AML-193 (cell line): ENCODE measurements around the gene SAMD4A.
"Not testable (repeated sequence)": the region's sequence is repeated elsewhere in the genome, so short reads cannot be mapped to it uniquely, and the experiment has no call there.

Experiments
- DNase-seq, 2 experiments: peaks; one replicate each; lab custom pipeline; 2025; lab: John Stamatoyannopoulos, UW

The SAMD4A gene

DNA sequence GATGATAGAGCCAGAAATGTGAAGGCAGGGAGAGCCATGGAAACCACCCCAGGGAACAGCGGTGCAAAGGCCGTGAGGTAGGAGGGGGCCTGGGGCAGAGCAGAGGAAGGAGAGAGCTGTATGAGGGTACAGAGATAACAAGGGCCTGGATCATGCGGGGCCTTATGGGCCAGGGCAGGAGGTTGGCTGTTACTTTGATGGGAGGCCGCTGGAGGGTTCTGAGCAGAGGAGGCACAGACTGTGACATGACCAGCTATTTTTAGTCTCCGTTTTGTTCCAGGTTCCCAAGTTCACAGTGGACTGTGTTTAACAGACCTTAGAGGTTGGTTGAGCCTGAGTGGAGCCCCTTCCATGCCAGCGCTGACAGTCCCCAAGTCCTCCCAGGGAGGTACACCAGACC lies 217.1 kb downstream of the SAMD4A start:
- DNase-seq, result no peak

DNA sequence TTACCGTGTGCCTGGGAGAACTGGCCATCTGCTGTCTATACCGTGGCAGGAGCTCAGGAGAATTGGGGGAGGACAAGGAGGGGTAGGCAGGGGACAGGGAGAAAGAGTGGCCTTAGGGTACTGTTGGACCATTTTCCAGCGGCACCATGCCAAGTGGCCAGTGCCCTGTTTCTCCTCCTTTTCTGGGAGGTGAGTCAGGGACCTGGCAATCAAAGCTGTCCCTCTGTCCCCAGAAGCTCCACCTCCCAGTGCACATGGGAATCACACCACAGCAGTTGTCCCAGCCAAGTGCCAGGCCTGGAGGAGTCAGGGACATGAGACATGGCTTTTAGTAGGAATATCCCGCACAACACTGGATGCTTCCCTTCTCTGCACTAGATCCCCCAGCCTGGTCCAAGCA lies 217.7 kb downstream of the SAMD4A start:
- no peak for DNase-seq

DNA sequence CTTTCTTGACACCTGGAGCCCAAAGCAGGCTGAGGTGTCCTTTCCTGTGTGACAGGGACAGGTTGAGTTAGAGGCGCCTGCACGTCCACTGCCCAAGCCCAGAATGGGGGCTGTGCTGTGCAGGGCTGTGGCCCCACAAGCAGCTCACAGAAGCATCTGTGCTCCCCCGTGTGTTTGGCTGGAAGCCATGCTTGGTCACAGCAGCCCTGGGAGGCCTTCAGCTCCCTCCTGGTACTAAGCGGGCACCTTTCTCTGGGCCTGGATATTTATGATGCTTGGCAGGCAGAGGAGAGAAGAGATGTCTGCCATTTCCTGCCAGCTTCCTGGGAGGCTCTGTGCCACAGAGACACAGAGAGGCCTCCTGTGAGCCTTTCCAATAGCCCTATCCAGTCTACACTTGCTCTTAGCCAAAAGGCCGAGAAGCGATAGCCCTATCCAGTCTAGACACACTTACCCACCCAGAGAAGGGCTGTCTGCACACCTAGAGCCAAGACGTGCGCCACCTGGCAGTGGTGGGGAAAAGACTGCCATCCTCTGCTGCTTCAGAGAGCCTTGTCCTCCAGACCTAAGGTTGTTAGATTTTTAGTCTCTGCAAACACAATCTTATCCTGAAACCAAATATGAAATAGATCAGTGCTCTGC lies 218.3 kb downstream of the SAMD4A start:
- DNase-seq, result no peak

DNA sequence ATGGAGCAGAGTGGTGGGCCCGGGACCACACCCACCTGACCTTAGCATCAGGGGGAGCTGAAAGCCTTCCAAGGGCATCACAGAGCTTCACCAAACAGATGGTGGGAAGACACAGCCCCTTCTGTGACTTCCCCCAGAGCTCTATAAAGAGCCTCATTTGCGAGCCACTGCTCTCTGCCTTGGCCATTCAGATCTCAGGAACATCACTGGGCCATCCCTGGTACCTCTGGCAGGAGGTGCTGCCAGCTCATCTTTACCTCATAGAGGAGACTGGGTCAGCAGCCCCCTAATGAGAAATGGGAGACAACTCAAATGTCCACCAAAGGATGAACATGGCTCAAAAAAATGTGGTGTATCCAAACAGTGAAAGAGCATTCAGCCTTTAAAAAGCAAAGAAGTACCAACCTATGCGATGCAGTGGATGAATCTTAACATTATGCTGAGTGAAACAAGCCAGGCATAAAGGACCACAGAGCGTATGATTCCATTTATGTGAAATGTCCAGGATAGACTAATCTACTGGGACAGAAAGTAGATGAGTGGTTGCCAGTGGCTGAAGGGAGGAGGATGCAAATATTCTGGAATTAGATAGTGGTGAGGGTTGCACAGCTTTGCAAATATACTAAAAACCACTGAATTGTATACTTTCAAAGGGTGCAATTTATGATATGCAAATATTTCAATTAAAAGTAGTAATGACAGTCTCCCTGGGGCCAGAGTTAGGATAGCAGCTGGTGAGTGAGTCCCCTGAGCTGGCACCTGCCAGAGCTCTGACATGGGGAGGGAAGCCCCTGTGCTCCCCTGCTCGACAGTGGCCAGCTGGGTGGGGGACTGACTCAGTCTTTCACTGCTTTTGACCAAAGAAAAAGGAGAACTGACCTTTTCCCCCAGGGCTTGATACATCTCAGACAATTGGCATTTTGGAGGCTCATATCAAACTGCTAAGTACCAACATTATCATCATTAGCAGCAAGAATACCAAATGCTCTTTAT lies 219.1 kb downstream of the SAMD4A start:
- no peak for DNase-seq

DNA sequence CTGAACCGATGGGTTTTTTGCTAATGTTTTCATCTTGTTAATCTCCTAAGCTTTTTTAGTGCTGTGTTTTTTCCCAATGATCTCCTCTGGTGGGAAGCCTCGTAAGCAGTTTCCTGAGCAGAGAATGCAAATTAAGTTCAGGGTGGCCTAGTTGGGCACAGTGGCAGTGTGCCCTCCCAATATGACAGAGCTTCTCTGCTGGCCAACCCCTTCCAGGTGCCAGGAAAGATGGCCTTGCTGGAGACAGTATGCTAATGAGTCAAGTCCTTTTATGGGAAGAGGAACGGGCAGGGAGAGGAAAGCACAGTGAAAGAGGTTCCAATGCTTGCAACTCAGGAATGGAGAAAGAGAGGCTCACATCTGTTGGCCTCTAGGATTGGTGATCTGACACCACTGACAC lies 219.9 kb downstream of the SAMD4A start:
- DNase-seq, result no peak

DNA sequence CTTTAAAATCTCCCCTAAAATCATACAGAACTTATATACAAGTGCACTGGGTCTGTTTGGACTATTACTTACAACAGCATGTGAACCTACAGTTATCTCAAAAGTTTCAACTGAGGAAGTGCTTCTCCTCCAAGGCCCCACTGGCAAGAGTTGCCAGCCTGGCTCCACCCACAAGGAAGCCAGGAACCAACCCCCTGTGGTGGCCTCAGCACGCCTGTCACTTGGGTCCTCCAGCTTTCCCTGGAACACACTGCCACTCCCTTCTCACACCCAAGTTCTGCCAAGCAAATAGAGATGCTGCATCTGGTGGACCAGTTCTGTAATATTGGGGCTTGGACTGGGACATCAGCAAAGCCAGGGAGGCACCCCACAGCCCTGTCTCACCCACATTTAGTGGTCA lies 220.3 kb downstream of the SAMD4A start:
- DNase-seq, result no peak

DNA sequence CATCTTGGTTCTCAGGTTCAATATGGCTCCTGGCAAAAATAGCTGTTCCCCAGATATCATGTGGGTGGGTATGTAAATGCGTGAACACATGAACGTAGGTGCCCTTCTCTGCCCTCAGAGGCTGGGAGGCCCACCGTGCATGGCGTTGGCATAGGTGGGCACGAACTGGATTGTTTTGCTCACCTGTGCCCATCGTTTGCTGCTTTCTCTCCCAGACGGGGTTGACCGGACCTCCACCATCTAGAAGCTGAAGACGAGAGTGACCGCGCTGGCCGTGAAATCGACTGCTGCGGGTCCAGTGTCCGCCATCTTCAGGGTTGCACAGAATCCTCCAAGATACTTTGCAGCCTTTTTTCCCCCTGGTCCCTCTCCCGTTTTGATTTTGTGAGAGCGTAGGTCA lies 221.8 kb downstream of the SAMD4A start:
- no peak for DNase-seq

DNA sequence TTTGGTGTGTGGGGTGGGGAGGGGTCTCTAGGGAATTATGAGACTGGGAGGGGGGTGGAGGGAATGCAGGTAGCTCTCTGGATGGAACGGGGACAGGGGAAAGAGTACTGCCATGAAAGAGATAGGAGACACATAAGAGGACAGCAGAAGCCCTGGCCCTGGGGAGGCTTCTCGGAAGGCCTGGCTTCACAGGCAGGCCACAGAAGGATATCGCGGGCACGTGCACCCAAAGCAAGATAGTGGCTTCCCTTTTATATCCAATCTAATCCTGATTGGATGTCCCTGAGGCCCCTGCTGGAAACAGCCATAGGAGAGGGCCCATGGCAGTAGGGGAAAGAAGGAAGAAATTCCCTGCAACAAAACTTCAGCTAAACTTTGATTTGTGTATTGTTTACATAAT lies 222.2 kb downstream of the SAMD4A start:
- DNase-seq, result no peak

DNA sequence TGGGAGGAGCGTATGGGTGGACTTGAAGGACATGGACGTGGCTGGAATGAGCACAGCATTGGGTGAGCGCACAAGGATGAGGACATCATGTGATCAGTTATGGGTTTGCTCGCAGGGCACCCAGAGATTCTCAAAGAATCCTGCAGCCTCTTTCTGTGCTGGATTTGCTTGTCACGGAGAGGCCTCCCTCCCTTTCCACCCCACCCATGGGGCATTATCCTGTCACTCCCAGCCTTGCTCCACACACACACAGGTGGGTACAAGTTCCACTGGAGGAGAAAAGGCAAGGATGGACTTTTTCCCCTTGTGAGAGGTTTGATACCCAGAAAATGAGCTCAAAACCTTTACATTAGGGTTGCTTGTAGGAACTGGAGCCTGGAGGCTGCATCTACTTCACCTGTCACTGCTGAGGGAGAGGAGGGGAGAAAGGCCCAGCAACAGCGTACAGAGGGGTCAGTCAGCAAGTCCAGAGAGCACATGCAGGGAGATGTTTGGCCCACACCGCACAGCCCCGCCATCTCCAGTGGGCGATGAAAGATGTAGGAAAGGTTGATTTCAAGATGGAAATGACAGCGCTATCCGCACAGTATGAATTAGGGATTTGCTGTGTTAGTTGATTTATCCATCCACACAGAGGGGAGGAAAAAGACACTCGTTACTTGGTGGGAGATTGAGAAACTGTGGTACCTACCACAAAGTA lies 223.0 kb downstream of the SAMD4A start:
- DNase-seq, result no peak

DNA sequence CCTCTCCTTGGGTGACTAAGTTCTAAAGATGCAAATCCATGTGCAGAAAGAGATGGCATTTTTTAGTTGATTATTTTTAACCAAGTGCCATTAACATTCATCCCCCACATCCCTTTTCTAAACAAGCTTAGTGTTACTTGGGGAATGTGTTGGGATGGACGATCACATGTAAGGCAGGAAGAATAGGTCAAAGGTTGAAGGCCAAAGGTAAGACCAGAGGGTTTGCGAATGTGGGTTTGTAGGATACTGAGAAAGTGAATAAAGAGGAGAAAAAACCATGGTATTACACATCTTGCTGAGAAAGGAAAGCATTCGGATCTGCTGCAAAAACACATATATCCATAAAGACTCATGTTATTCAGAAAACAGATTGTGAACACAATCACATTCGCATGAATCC lies 224.1 kb downstream of the SAMD4A start:
- DNase-seq, result no peak

DNA sequence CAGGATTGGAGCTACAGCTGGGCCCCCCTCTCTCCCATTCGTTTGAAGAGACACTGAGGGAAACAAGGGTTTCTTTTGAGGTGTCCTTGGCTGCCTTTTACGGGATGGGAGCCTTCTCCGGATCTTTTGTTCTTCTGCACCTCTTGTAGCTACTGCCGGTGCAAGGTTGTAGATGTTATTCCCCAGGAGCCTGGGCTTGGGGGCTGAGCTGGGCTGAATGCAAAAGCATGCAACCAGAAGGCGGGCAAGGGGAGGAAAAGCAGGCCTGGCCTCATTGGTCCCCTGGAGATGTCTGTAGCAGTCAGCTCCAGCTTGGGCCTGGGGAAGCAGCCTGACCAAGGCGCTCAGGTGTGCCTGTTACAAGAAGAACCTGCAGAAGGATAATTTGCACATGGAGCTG lies 225.4 kb downstream of the SAMD4A start:
- DNase-seq, result no peak

DNA sequence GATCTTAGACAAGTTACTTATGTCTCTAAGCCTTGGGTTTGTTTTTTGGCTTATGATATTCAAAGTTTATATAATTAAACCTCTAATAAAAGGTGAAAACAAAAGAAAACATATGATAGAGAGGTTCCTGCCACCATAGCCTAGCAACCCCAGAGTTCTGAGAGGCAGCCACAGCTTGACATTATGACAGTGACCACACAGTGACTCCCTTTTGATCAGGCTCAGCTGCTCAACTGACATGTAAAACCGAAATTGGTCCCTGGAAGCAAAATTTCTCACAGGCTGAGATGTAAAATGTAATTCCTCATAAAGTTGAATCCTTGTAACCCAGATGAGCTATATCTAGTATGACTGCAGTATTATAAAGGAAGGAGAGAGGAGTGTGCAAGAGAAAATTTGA lies 227.2 kb downstream of the SAMD4A start:
- DNase-seq, result no peak

DNA sequence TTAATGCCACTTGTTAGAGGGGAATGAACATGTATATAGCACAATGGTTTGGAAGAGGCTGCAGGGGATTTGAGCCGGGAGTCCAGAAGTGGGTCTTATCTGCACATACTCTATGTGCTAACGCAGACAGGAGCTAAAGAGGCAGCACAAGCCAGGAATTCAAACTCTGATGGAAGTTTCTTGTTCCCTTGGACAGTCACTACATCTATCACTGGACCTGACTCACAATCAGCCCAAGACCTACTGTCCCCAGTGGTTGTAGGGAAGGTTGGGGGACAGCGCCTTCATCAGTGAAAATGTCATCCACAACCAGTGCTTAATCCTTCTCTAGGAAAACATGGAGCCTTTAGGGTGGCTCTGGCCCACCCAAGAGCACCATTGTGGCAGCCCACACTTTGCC lies 227.9 kb downstream of the SAMD4A start:
- no peak for DNase-seq

DNA sequence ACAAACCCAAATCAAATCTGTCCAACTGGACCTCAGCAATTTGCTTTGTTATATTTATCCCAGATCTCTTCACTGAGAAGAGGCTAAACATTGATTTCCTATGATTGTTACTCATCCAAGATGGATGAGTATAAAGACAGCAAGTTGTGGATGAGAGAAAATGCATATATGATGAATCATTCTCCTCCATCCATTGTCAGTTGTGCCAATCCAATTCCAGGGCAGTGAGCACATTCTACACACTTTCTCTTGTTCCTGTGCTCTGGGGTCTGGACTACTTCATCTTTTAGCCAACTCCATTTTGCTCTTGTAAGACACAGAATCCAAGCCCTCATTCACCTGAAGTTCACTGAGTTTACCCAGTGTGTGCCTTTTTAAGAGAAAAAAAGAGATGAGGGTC lies 230.0 kb downstream of the SAMD4A start:
- no peak for DNase-seq

DNA sequence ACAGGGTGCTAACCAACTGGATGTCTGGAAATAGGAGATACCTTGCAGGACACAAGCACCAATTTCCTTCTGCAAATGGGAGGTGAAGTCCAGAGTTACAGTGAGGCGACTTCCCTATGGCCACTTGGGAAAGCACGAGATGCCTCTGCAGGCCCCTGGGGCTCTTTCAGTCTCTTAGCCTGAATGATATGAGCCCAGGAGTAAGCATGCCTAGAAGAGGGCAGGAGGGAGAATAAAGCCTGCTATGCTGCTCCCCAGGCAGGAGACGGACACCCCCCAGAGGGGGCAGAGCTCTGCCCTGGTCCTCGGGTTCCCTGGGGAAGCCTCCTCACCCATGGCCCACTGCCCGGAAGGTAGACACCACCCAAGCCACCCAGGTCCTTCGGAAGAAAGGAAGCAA lies 230.6 kb downstream of the SAMD4A start:
- DNase-seq, result no peak

DNA sequence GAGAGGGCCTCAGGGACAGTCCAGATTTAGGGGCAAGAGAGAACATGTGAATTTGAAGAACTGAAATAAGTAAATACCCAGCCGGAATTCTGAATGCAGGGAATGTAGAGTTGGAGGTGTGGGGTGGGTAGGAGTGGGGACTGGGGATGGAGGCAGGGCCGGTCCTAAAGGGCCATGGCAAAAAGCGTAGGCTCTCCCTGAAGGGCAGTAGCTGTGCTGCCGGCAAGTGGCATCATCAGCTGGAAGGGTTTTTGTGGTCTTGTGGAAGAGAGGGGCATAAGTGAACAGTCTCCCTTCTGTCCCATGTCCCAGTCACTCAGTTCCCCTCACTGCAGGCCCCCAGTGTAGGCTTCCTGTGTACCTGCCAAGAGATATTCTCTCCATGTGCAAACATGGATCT lies 231.1 kb downstream of the SAMD4A start:
- DNase-seq, result no peak

DNA sequence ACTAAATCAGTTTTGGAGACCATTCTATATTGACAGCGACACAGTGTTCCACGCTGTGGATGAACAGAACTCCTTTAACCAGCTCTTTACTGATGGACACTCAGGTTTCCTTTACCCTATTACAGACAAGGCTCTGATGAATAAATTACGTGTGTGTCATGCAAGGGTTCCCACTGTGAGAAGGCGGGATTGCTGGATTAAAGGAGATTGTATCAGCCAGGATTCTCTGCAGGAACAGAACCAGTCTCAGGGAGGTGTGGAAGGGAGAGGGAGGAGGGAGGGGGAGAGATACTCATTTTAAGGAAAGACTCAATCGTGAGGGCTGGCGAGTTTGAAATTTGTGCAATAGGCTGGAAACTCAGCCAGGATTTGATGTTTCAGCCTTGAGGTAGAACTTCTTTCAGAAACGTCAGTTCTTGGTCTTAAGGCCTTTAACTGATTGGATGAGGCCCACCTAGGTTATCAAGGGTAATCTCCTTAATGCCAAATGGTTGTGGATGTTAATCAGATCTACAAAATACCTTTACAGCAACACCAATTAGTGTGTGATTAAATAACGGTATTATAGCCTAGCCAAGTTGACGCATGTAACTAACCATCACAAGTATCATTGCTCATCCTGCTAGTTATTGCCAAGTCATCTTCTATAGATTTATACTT lies 231.7 kb downstream of the SAMD4A start:
- DNase-seq, result no peak

DNA sequence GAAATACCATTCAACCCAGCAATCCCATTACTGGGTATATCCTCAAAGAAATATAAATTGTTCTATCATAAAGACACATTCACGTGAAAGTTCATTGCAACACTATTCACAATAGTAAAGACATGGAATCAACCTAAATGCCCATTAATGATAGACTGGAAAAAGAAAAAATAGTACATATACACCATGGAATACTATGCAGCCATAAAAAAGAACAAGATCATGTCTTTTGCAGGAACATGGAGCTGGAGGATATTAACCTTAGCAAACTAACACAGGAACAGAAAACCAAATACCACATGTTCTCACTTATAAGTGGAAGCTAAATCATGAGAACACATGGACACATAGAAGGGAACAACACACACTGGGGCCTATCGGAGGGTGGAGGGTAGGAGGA lies 234.6 kb downstream of the SAMD4A start:
- not testable (repeated sequence) for DNase-seq

DNA sequence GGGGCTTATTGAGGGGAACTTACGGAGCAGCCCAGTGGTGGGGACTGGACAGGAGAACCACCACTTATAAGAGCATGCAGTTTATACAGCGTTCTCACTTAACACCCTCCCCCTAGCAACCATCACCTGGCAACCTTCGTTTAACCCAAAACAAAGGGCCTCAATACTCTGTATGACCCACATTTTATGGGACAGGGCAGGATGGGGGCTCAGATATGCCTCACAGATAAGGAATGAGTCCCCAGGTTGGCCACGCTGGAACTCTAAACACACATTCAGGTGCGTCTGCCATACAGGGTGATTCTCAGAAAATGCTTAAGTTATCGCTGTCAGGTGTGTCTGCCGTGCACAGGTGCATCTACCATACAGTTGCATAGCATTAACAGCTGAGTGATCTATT lies 236.5 kb downstream of the SAMD4A start:
- no peak for DNase-seq

DNA sequence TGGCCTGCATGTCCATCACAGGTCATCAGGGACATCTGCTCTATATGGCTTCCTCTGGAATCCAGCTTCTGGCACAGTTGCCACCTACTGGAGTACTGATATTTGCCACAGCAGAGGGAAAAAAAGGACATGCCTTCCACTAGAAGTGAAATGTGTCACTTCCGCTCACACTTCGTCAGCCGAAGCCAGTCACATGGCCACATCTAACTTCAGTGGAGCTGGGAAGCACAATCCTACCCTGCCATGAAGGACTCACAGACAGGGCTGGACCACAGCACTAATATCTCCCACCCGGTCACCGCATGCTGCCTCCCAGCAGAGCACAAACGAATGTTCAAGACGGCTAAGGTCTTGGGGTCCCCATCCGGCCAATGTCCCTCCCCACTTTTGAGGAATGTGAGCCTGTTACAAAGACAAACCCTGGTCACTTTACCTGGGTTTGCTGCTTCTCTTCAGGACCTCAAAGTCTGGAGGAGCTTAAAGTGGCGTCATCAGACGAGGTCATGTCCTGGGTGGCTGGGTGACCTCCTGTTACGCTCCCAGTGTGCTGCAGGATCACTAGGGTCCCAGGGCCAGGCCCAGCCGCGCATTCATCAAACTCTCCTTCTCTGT lies 237.1 kb downstream of the SAMD4A start:
- no peak for DNase-seq

DNA sequence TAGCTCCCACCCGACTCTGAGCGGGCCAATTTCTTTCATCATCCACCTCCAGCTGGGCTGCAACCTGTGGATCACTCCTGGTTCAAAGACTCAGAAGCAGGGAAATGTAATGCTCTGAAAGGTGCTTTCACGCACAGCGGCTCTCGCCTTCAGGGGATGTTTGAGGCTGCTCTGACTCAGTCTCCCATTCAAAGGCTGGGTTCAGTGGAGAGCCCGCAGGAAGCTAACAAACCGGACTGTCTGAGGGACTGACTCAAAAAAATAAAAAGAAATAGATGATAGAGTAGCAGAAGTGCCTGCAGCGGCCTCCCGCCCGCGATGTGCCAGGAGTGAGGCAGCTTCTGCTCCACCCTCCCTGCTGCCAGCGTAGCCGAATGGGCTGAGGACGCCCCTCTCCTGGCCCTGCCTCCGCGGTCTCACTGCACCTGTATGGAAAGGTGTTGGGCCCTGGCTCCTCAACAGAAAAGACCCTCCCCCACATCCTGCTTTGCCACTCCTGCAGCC lies 237.7 kb downstream of the SAMD4A start:
- DNase-seq, result no peak

DNA sequence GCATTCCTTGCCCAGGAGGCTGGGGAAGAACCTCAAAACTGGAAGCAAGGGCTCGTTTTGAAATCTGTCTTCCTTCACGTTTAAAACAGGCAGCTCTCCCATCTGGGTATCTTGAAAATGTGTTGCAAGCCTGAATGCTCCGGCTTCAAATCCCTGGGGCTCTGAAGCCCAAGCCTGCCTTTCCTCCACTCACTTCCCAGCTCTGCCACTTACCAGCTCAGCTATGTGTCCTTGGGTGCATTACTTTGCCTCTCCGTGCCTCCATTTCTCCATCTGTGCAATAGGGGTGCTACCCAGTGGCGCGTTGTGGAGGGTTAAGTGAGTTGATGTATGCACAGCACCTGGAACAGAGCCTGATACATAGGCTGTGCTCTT lies 238.1 kb downstream of the SAMD4A start:
- DNase-seq, result no peak
